K562 (cell line): ENCODE data around the gene DLK1. TPM values are rescaled to one million over a fixed set of nuclear protein-coding genes. Genes with fewer than 3 reads are reported as not detected.

Experiments used
- ATAC-seq: fragments of 200-7000 bp; cut with Tn5 transposase; 3 replicates; pipeline ENCODE4 v1.9.1; 2020; ENCODE audit warnings: moderate library complexity
- BruUV-seq: library from RNA; stranded (reverse); fragments of 400-500 nt; replicated peaks from 2 replicates; lab custom pipeline; 2021; lab: Mats Ljungman, UMichigan
- CTCF ChIA-PET: fragments of 300-600 bp; formaldehyde crosslinking; extraction: SDS; loops from one replicate; lab custom pipeline; 2021; ENCODE audit warnings: low intra/inter-chr PET ratio; lab: Yijun Ruan, JAX
- POLR2A ChIA-PET: fragments of 300-600, 350-650 bp; sonication (Branson Sonifier 250); formaldehyde crosslinking; extraction: SDS; loops from one replicate; lab custom pipeline; 2021; ENCODE audit warnings: antibody characterized with exemption, inconsistent platforms; lab: Yijun Ruan, JAX
- DNase-seq, 4 experiments: peaks; one replicate each; pipeline versions ENCODE4 v3.0.0 to v3.0.0-alpha.2; 2011 to 2018; ENCODE audit warnings: low spot score in 3 of 4, mixed read lengths in 3 of 4; ENCODE audit errors: extremely low read depth in 1 of 4
- FAIRE-seq: peaks from 2 replicates; lab custom pipeline; 2011; peaks lifted over from hg19 to GRCh38; lab: Jason Lieb, UNC
- H2AFZ ChIP-seq: 2 replicates; pipeline ENCODE4 v1.6.0; 2011; ENCODE audit warnings: low read depth, low read length, control low read depth, inconsistent platforms
- H3K27ac ChIP-seq: fragments of 200-600 bp; 3 replicates; pipeline ENCODE4 v1.8.0; 2011; ENCODE audit warnings: low read depth, mild to moderate bottlenecking, control low read depth, inconsistent platforms, low read length, moderate library complexity, mixed read lengths; ENCODE audit errors: extremely low read depth
- H3K27me3 ChIP-seq, 2 experiments: fragments of 300-600 bp in 1 of 2; 2 replicates in 1 of 2; 3 replicates in 1 of 2; pipeline versions ENCODE4 v1.6.0 to v1.8.0; 2011; ENCODE audit warnings: inconsistent platforms in 2 of 2, low read length in 2 of 2, mild to moderate bottlenecking in 1 of 2, mixed read lengths in 1 of 2, moderate library complexity in 1 of 2; ENCODE audit not compliant: control insufficient read depth in 2 of 2, insufficient read depth in 2 of 2
- H3K36me3 ChIP-seq: fragments of 300-600 bp; 3 replicates; pipeline ENCODE4 v1.8.0; 2011; ENCODE audit warnings: mild to moderate bottlenecking, low read length, inconsistent platforms; ENCODE audit not compliant: control insufficient read depth, insufficient read depth
- H3K4me1 ChIP-seq, 2 experiments: fragments of 200-600 bp in 1 of 2; replicated peaks in 1 of 2; 2 replicates in 1 of 2; 3 replicates in 1 of 2; pipeline versions ENCODE4 v1.5.1 to v1.8.0; 2011; ENCODE audit warnings: inconsistent platforms in 2 of 2, low read length in 2 of 2, mild to moderate bottlenecking in 1 of 2, mixed read lengths in 1 of 2, moderate library complexity in 1 of 2; ENCODE audit not compliant: control insufficient read depth in 2 of 2, insufficient read depth in 2 of 2
- H3K4me2 ChIP-seq: 2 replicates; pipeline ENCODE4 v1.6.1; 2011; ENCODE audit warnings: low read length, control low read depth, inconsistent platforms, mixed read lengths; ENCODE audit not compliant: insufficient read depth
- H3K4me3 ChIP-seq: fragments of 200-600 bp; sonication (generic), shearing (Covaris generic); 2 replicates; pipeline ENCODE4 v1.5.1; 2016; ENCODE audit warnings: control low read depth, inconsistent platforms
- H3K79me2 ChIP-seq: fragments of 200-600 bp; 3 replicates; pipeline ENCODE4 v1.8.0; 2011; ENCODE audit warnings: low read length, inconsistent platforms; ENCODE audit not compliant: control insufficient read depth, insufficient read depth
- H3K9ac ChIP-seq, 2 experiments: 2 replicates each; pipeline versions ENCODE4 v1.6.0 to v1.6.1; 2011; ENCODE audit warnings: low read depth in 2 of 2, low read length in 2 of 2, control low read depth in 1 of 2, inconsistent platforms in 1 of 2, mild to moderate bottlenecking in 1 of 2, mixed read lengths in 1 of 2; ENCODE audit not compliant: insufficient read depth in 1 of 2
- H3K9me1 ChIP-seq: one replicate; pipeline ENCODE4 v1.6.0; 2011; ENCODE audit warnings: inconsistent platforms, mild to moderate bottlenecking, low read length, moderate library complexity; ENCODE audit not compliant: control insufficient read depth, insufficient read depth
- H3K9me3 ChIP-seq: replicated peaks from 2 replicates; pipeline ENCODE4 v1.5.1; 2011; ENCODE audit warnings: low read depth, low read length, inconsistent platforms; ENCODE audit not compliant: control insufficient read depth, insufficient read depth
- H4K20me1 ChIP-seq: replicated peaks from 2 replicates; pipeline ENCODE4 v1.6.1; 2011; ENCODE audit warnings: low read length, inconsistent platforms, mixed read lengths; ENCODE audit not compliant: control insufficient read depth, insufficient read depth
- ATF3 ChIP-seq, 2 experiments: fragments of 450-650 bp in 1 of 2; sonication (generic) in 1 of 2; formaldehyde crosslinking in 1 of 2; IDR thresholded peaks in 1 of 2; conservative IDR thresholded peaks in 1 of 2; 2 replicates each; pipeline versions ENCODE4 v1.6.1 to v1.8.1; 2016 to 2023; ENCODE audit warnings: mild to moderate bottlenecking in 2 of 2, moderate library complexity in 2 of 2, inconsistent platforms in 1 of 2, missing genetic modification reagents in 1 of 2
- CEBPG ChIP-seq, 3 experiments: fragments of 200-800 bp in 1 of 3; sonication (Bioruptor generic) in 1 of 3; sonication (generic) in 1 of 3; formaldehyde crosslinking in 1 of 3; IDR thresholded peaks in 2 of 3; conservative IDR thresholded peaks in 1 of 3; 2 replicates each; pipeline versions ENCODE4 v1.6.1 to v1.8.0; 2016 to 2022; ENCODE audit warnings: missing compliant biosample characterization in 2 of 3, missing genetic modification characterization in 2 of 3, mild to moderate bottlenecking in 1 of 3, missing genetic modification reagents in 1 of 3
- CHD1 ChIP-seq: fragments of 200-600 bp; sonication (generic); IDR thresholded peaks from one replicate; pipeline ENCODE4 v1.6.1; 2012; ENCODE audit warnings: mild to moderate bottlenecking, moderate library complexity, low read length, inconsistent platforms
- CREM ChIP-seq: IDR thresholded peaks from 2 replicates; pipeline ENCODE4 v1.6.1; 2014; ENCODE audit warnings: antibody characterized with exemption, low read depth
- NUFIP1 ChIP-seq: fragments of 450-650 bp; IDR thresholded peaks from 2 replicates; pipeline ENCODE4 v1.6.1; 2018; ENCODE audit not compliant: partially characterized antibody
- TFAP4 ChIP-seq: sonication (generic); formaldehyde crosslinking; IDR thresholded peaks from 2 replicates; pipeline ENCODE4 v1.8.0; 2022; ENCODE audit warnings: missing genetic modification reagents, mild to moderate bottlenecking, moderate library complexity, borderline replicate concordance
- ZFP91 ChIP-seq: sonication (generic); formaldehyde crosslinking; IDR thresholded peaks from 2 replicates; pipeline ENCODE4 v1.8.0; 2022; ENCODE audit warnings: mild to moderate bottlenecking, missing genetic modification reagents
- ZKSCAN1 ChIP-seq: fragments of 150-350 bp; IDR thresholded peaks from 2 replicates; pipeline ENCODE4 v1.6.1; 2016; ENCODE audit warnings: low read depth, low read length
- ZNF589 ChIP-seq: fragments of 200-800 bp; sonication (Bioruptor generic); IDR thresholded peaks from 2 replicates; pipeline ENCODE4 v1.6.1; 2016; ENCODE audit warnings: low read depth, missing genetic modification characterization, missing compliant biosample characterization
- ZNF699 ChIP-seq: fragments of 250-450 bp; sonication (Bioruptor Pico); IDR thresholded peaks from 2 replicates; pipeline ENCODE4 v1.8.0; 2021; ENCODE audit warnings: mild to moderate bottlenecking, moderate library complexity; ENCODE audit not compliant: insufficient replicate concordance
- ZNF717 ChIP-seq: fragments of 250-450 bp; sonication (Bioruptor Pico); IDR thresholded peaks from 2 replicates; pipeline ENCODE4 v1.5.0; 2021
- ZNF740 ChIP-seq, 3 experiments: fragments of 200-800 bp in 1 of 3; sonication (Bioruptor generic) in 1 of 3; sonication (generic) in 1 of 3; formaldehyde crosslinking in 1 of 3; IDR thresholded peaks; 2 replicates each; pipeline versions ENCODE4 v1.6.1 to v1.8.0; 2016 to 2022; ENCODE audit warnings: mild to moderate bottlenecking in 2 of 3, missing compliant biosample characterization in 2 of 3, missing genetic modification characterization in 2 of 3, missing genetic modification reagents in 1 of 3
- WGBS: fragments of 100-300 bp; shearing (Covaris generic); methylation state at CpG from one replicate; pipeline ENCODE4 v1.1.6; 2016; ENCODE audit warnings: low coverage, mixed read lengths; ENCODE audit not compliant: insufficient coverage; ENCODE audit errors: missing lambda C conversion rate; 5-methylcytosine and 5-hydroxymethylcytosine counted together
- in situ Hi-C: fragments of 300-500 bp; cut with MboI; formaldehyde crosslinking; loops from 4 replicates; pipeline ENCODE4 v1.15.0; 2018; ENCODE audit warnings: inconsistent platforms, mixed read lengths
- intact Hi-C: fragments of 100-400 bp; cut with micrococcal nuclease; formaldehyde crosslinking; loops from 2 replicates; pipeline ENCODE4 v1.14.2; 2022
- polyA plus RNA-seq, 8 experiments: library from polyadenylated mRNA; depleted of rRNA in 4 of 8; stranded (reverse) in 5 of 8; unstranded in 3 of 8; fragments of >200 nt; fragmentation: Nextera tagmentation in 2 of 8; fragmentation: Illumina TruSeq in 1 of 8; extraction: Ambion mirVana in 2 of 8; extraction: Trizol in 1 of 8; gene quantifications; 2 replicates each; pipeline versions ENCODE4 v1.2.1 to v1.2.3, GENCODE V29; 2011 to 2014; ENCODE audit warnings: inconsistent platforms in 1 of 8, missing spikeins in 1 of 8
- total RNA-seq, 7 experiments: library from RNA; depleted of rRNA in 6 of 7; stranded (reverse); fragments of >200 nt in 6 of 7; fragmentation: Illumina TruSeq in 2 of 7; extraction: Trizol in 2 of 7; gene quantifications; 2 replicates each; pipeline versions ENCODE4 v1.2.1 to v1.2.3, GENCODE V29; 2011 to 2021; ENCODE audit warnings: low replicate concordance in 1 of 7

DLK1 gene
- total and polyA plus RNA-seq, 9 of the 15 experiments (the other 6 are each of a cell fraction or from before 2014, with no cell fraction given) = 4.4 to 97.2 (median 15.3) TPM

GRCh38 chr14:100727086-100727872, 587 bp downstream of the DLK1 start:
- no peak for DNase-seq
- Histone ChIP-seq H4K20me1 (no peaks in the 10 kb centered on the region), H3K79me2 (peaks cover 9% of the 10 kb centered on the region; the same call in 1 of the 3 replicates), H2AFZ (no peak overlapping the region), H3K9ac (peak overlapping the region in 1 of 2 experiments; percentile 71; a peak in 2 of 4 replicates), H3K4me3 (peak overlapping the region; percentile 38), H3K27ac (no peak overlapping the region), H3K9me1 (no peaks in the 10 kb centered on the region), H3K4me2 (peak overlapping the region; percentile 2), H3K4me1 (peaks cover 5 to 20% of the 10 kb centered on the region in 2 experiments; a peak in 3 of 5 replicates), H3K36me3 (no peaks in the 10 kb centered on the region), H3K27me3 (peaks cover 0 to 15% of the 10 kb centered on the region in 2 experiments; a peak in 3 of 5 replicates), H3K9me3 (no peaks in the 10 kb centered on the region)
- in situ Hi-C loops (no loop called here), intact Hi-C loops (no loop called here)
- no peak for FAIRE-seq
- ATAC-seq = no peak; the same call in 2 of the 3 replicates
- no TSS peak for BruUV-seq
- ChIA-PET POLR2A (no interaction called here), CTCF (no interaction called here)
- 24% methylated on average over 19 of the region's 47 CpGs for WGBS
- TF ChIP-seq CREM (no peak), ZKSCAN1 (peak; percentile 89), CHD1 (peak; percentile 66), CEBPG (CRISPR knock-in tag; IDR thresholded peaks at IDR 0.05) (no peak), CEBPG (tag; conservative IDR thresholded peaks at IDR 0.05 in 1 of 2, IDR thresholded peaks at IDR 0.05 in 1 of 2) (0 out of 4 replicates have a peak, but pooled peaks of 1 of the 2 experiments have one; percentile 17), ZFP91 (no peak), ATF3 (IDR thresholded peaks at IDR 0.05) (0 out of 2 replicates have a peak, but pooled peaks have one; percentile 31), ATF3 (CRISPR knock-in tag; conservative IDR thresholded peaks at IDR 0.05) (no peak), ZNF589 (CRISPR knock-in tag) (no peak), TFAP4 (peak; percentile 25; the same call in 1 of the 2 replicates), ZNF717 (no peak), ZNF699 (CRISPR knock-in tag) (no peak), ZNF740 (CRISPR knock-in tag; IDR thresholded peaks at IDR 0.05) (peak; percentile 84), ZNF740 (tag; IDR thresholded peaks at IDR 0.05) (no peak), NUFIP1 (no peak)
